GM20000 (cell line): Measurements from ENCODE around the gene SDCCAG8.

Source experiments
- DNase-seq: peaks from one replicate; pipeline ENCODE4 v3.0.0; 2012; ENCODE audit warnings: low spot score
- CTCF ChIP-seq: IDR thresholded peaks from 2 replicates; pipeline ENCODE4 v1.5.1; 2012; ENCODE audit warnings: mild to moderate bottlenecking, control low read depth; ENCODE audit errors: extremely low read depth, missing control alignments

The SDCCAG8 gene

GRCh38 chr1:243434594-243434993 lies 178.8 kb downstream of the SDCCAG8 start:
- DNase-seq, result no peak
- no peak for TF ChIP-seq CTCF

GRCh38 chr1:243435836-243436235 lies 180.0 kb downstream of the SDCCAG8 start:
- DNase-seq, result no peak
- no peak for TF ChIP-seq CTCF

- no peak for DNase-seq
- no peak for TF ChIP-seq CTCF
Measured at GRCh38 chr1:243438146-243438545, 182.3 kb downstream of the SDCCAG8 start.

- no peak for DNase-seq
- TF ChIP-seq CTCF, result no peak
Measured at GRCh38 chr1:243438815-243439214, 183.0 kb downstream of the SDCCAG8 start.

GRCh38 chr1:243440406-243440805 lies 184.6 kb downstream of the SDCCAG8 start:
- TF ChIP-seq CTCF, result no peak
- DNase-seq, result no peak

- TF ChIP-seq CTCF, result no peak
- DNase-seq, result no peak
Measured at GRCh38 chr1:243441601-243442000, 185.8 kb downstream of the SDCCAG8 start.

- TF ChIP-seq CTCF, result no peak
- DNase-seq, result no peak
Measured at GRCh38 chr1:243443557-243443956, 187.7 kb downstream of the SDCCAG8 start.

- no peak for DNase-seq
- no peak for TF ChIP-seq CTCF
Measured at GRCh38 chr1:243447347-243447746, 191.5 kb downstream of the SDCCAG8 start.
